ENCODE measurements around the gene DOCK10. TPM values are rescaled to one million over a fixed set of nuclear protein-coding genes. Genes with fewer than 3 reads are reported as not detected.

The DOCK10 gene
- total and polyA plus RNA-seq, 3 donors from 2014 or later, result 2.9 to 20.2 (median 11.4) TPM

DNA sequence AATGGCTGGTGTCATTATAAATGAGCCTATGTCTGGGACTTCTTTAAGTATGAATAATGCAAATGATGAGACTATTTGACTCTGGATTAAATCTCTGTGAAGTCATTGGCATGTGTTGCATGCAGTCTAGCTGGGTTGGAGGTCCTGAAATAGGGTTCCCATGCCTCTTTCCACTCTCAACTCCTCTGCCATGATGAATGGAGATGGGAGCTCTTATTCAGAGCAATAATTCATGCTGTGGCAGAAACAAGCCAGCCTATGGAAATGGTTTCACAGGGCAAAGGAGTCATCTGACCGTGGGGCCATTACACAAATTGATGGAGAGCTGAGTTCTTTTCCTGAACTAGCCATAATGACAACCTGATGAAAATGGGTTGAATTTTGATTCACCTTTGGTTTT is 310.6 kb downstream of the DOCK10 start:
- no peak overlapping the region for H3K27ac ChIP-seq
- no peak overlapping the region for H3K4me3 ChIP-seq
- no peaks in the 10 kb centered on the region for H3K4me1 ChIP-seq
- DNase-seq, result no peak
- no peak for TF ChIP-seq POLR2A (IDR thresholded peaks at IDR 0.05)
- TF ChIP-seq CTCF (IDR thresholded peaks at IDR 0.05), result no peak
- H3K36me3 ChIP-seq (ENCODE audit: low read depth, missing control alignments), result no peaks in the 10 kb centered on the region
- intact Hi-C loops (cut with DNase I; ENCODE audit: low total_unique reads), result no loop called here
- H3K9me3 ChIP-seq, result no peaks in the 10 kb centered on the region
- H3K27me3 ChIP-seq, result no peaks in the 10 kb centered on the region
- 81 to 94% methylated on average over 1 of the region's 1 CpG for WGBS, 2 donors

GRCh38 chr2:224729435-224729834 is 312.8 kb downstream of the DOCK10 start:
- Histone ChIP-seq H3K4me3 (no peak overlapping the region), H3K9me3 (no peaks in the 10 kb centered on the region), H3K27ac (no peak overlapping the region), H3K36me3 (ENCODE audit: low read depth, missing control alignments) (no peaks in the 10 kb centered on the region), H3K4me1 (no peaks in the 10 kb centered on the region), H3K27me3 (no peaks in the 10 kb centered on the region)
- intact Hi-C loops (cut with DNase I; ENCODE audit: low total_unique reads), result no loop called here
- WGBS, 2 donors, result 84 to 90% methylated on average over 1 of the region's 1 CpG
- no peak for DNase-seq
- TF ChIP-seq POLR2A (IDR thresholded peaks at IDR 0.05) (no peak), CTCF (IDR thresholded peaks at IDR 0.05) (no peak)

DNA sequence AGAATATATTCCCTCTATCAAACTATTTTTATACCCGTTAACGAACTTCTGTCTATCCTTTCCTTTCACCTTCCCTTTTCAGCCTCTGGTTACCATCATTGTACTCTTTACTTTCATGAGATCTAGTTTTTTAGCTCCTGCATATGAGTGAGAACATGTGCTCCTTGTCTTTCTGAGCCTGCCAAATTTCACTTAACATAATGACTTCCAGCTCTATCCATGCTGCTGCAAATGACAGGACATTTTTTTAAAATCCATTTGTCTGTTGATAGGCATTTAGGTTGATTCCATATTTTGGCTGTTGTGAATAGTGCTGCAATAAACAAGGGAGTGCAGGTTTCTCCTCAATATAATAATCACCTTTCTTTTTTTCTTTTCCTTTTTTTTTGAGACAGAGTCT is 317.9 kb downstream of the DOCK10 start:
- H3K36me3 ChIP-seq (ENCODE audit: low read depth, missing control alignments), result no peaks in the 10 kb centered on the region
- no peaks in the 10 kb centered on the region for H3K27me3 ChIP-seq
- no peak for TF ChIP-seq POLR2A (IDR thresholded peaks at IDR 0.05)
- TF ChIP-seq CTCF (IDR thresholded peaks at IDR 0.05), result no peak
- WGBS, 2 donors, result 90 to 99% methylated on average over 2 of the region's 2 CpGs
- no peaks in the 10 kb centered on the region for H3K4me1 ChIP-seq
- no peaks in the 10 kb centered on the region for H3K9me3 ChIP-seq
- H3K27ac ChIP-seq, result no peak overlapping the region
- no peak for DNase-seq
- intact Hi-C loops (cut with DNase I; ENCODE audit: low total_unique reads), result no loop called here
- no peak overlapping the region for H3K4me3 ChIP-seq

GRCh38 chr2:224723586-224724217 is 318.6 kb downstream of the DOCK10 start:
- no peaks in the 10 kb centered on the region for H3K36me3 ChIP-seq (ENCODE audit: low read depth, missing control alignments)
- intact Hi-C loops (cut with DNase I; ENCODE audit: low total_unique reads), result no loop called here
- TF ChIP-seq CTCF (IDR thresholded peaks at IDR 0.05) (no peak), POLR2A (IDR thresholded peaks at IDR 0.05) (no peak)
- no peaks in the 10 kb centered on the region for H3K9me3 ChIP-seq
- DNase-seq, result no peak
- no peak overlapping the region for H3K27ac ChIP-seq
- H3K4me1 ChIP-seq, result no peaks in the 10 kb centered on the region
- no peak overlapping the region for H3K4me3 ChIP-seq
- no peaks in the 10 kb centered on the region for H3K27me3 ChIP-seq
- WGBS, 2 donors, result 67 to 75% methylated on average over 2 of the region's 2 CpGs

DNA sequence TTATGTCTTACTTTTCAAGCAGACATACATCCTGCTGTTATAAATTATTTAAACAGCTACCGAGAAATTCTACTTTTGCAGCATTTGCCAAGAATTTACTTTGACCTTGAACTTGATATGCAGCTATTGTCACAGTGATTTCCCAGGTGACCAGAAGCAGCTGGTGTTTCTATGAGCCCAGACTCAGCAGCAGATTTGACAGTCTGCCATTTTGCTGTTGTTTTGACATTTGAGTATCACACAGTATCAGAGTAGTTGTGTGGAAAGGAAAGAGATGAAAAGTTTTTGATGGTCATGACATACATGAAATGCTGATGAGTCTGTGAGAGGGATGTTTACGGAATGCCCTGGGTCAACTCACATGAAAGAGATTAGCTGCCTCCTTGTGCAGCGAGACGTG is 319.5 kb downstream of the DOCK10 start:
- H3K27me3 ChIP-seq, result no peaks in the 10 kb centered on the region
- no peak overlapping the region for H3K27ac ChIP-seq
- no peaks in the 10 kb centered on the region for H3K9me3 ChIP-seq
- H3K4me3 ChIP-seq, result no peak overlapping the region
- H3K4me1 ChIP-seq, result no peaks in the 10 kb centered on the region
- no peak for TF ChIP-seq POLR2A (IDR thresholded peaks at IDR 0.05)
- no peak for TF ChIP-seq CTCF (IDR thresholded peaks at IDR 0.05)
- no peak for DNase-seq
- 75 to 78% methylated on average over 4 of the region's 4 CpGs for WGBS, 2 donors
- intact Hi-C loops (cut with DNase I; ENCODE audit: low total_unique reads), result no loop called here
- H3K36me3 ChIP-seq (ENCODE audit: low read depth, missing control alignments), result no peaks in the 10 kb centered on the region

Data from testis (tissue), 3 donors.